Hematopoietic multipotent progenitor cell treated with erythropoietin and hydrocortisone succinate and interleukin-3 and kit ligand, for 15 days (in vitro differentiated cells): ENCODE measurements around the gene TTC16.
A peak's percentile ranks its signal among the peaks of the same experiment; 100 is the strongest.

Experiments
- DNase-seq: peaks from one replicate; pipeline ENCODE4 v3.0.0-alpha.2; 2015; ENCODE audit warnings: low spot score

TTC16 gene

DNA sequence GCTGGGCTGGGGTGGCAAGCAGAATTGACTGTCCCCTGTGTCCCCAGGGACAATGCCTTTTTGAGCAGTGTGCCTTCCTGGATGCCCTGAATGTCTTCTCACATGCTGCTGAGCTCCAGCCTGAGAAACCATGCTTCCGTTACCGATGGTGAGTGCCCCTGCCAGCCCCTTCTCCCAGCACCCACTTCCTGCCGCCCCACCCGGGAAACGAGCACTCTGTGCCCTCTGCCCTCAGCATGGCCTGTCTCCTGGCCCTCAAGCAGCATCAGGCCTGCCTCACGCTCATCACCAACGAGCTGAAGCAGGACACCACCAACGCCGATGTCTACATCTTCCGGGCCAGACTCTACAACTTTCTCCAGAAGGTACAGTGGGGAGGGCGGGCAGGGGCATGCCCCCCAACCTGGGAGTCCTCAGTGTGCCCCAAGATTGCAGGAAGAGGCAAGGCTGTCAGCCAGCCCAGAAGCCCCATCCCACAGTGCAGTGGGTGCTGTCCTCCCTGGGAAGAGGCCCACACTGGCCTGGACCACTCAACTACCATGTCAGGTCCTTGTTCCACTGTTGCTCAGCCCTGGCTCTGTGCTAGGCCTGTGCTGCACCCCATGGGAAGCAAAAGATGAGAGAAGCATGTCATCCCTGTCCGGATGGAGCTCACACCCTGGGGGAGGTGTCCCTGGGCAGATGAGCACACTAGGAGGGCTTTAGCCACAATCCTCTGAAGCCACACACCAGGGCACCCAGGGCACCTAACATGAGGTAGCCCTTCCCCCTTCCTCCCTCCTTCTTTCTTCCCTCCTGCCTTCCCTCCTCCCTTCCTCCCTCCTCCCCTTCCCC is 4.4 kb downstream of the TTC16 start:
- no peak for DNase-seq

DNA sequence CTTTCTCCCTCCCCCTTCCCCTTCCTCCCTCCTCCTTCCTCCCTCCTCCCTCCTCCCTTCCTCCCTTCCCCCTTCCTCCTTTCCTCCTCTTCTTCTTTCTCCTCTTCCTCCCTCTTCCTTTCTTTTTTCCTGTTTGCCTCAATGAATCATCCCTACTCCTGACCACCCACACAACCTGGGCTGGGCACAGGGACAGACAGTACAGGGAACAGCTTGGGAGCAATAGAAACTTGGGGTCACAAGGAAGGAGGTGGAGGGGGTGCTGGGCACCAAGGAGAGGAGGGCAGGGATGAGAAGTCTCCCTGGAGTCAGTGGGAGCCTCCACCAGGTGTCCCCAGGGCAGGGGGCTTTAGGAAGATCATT is 5.0 kb downstream of the TTC16 start:
- no peak for DNase-seq

DNA sequence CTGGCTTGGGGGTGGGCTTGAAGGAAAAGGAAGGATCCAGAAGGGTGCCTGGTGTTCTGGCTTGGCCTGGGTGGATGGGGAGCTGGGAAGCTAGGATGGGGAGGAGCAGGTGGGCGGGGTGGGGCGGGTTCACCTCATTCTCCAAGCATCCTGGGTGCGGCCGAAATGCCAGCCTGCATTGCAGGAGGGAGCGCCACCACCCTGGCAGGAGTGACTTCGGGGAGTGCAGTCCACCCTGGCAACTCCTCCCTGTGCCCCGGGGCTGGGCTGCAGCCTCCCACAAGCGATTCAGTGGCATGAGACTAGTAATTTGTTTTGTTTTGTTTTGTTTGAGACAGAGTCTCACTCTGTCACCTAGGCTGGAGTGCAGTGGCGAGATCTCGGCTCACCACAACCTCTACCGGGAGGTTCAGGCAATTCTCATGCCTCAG is 5.5 kb downstream of the TTC16 start:
- DNase-seq: no peak

DNA sequence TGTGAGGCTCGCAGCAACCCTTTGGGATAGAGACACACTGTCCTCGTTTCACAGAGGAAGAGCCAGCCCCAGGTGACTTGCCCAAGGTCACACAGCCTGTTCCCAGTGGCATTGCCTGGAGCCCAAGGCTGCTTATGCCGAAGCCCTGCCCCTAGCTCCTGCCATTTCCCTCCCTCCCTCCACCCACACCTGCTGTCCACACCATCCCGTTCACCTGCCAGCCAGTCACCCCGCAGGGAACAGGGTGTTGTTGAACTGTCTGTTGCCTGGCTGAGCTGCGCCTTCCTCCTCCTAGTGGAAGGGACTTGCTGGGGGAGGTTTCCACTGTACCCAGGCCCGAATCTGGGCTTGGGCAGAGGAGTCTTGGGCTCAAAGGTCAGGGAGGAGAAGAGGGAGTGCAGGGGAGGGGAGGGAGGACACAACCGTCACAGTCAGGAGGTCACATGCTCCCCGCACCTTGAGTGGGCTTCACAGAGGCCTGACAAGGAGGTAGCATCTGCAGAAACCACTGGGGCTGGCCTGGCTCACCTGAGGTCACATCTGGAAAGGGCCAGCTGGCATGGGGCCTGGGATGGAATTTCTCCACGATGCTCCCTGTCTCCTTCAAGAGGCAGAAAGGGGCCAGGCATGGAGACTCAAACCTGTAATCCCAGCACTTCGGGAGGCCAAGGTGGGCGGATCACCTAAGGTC is 6.3 kb downstream of the TTC16 start:
- DNase-seq: no peak

DNA sequence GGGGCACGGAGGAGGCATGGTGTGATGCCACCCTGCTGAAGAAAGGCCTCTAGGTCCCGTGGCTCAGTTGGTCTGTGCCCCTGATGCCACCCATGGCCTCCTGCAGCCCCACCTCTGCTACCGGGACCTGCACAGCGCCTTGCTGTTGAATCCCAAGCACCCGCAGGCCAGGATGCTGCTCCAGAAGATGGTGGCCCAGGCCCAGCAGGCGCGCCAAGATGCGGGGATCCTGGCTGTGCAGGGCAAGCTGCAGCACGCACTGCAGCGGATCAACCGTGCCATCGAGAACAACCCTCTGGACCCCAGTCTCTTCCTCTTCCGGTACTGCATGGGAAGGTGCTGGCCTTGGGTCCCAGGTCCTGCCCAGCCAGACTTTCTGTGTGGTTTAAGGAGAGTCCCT is 7.1 kb downstream of the TTC16 start:
- DNase-seq: no peak

DNA sequence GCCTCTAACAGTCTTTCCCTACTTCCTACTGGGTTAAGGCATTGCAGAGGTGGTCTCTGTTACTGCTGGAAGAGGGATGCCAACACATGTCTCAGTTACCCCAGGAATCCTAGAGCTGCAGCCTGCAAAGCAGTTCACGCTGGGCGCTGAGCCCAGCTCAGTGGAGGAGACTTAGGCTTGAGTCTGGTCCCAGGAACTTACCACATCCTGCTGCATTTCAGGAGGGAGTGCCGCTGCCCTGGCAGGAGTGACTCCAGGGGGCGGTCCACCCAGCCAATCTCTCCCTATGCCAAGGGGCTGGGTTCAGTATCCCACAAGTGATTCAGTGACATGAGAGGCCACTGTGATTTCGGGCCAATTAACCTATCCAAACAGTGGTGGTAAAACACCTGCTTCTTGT is 7.6 kb downstream of the TTC16 start:
- no peak for DNase-seq

DNA sequence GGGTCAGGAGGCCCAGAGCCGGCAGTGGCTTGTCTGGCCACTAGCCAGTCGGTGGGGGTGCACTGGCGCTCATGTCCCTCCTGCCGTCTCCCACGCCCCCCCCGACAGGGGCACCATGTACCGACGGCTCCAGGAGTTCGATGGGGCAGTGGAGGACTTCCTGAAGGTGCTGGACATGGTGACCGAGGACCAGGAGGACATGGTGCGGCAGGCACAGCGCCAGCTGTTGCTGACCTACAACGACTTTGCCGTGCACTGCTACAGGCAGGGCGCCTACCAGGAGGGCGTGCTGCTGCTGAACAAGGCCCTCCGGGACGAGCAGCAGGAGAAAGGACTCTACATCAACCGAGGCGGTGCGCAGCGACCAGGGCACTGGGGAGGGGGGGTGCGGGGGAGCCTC is 8.1 kb downstream of the TTC16 start:
- DNase-seq: no peak

DNA sequence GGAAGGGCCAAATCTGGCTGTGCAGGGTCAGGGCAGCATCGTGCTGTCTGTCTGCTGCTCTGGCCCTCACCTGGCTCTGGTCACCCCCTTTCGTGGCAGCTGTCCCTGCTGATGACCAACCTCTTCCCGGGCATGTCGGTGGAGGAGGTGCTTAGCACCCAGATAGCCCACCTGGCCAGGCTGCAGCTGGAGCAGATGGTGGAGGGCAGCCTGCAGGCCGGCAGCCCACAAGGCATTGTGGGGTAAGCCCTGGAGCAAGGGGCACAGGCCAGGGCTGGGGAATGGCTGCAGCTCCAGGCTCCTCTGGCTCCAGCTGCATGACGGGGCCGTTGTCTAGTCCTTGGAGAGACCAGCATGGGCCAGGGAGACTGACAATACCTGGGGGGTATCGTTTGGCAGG is 11.0 kb downstream of the TTC16 start:
- DNase-seq: no peak

DNA sequence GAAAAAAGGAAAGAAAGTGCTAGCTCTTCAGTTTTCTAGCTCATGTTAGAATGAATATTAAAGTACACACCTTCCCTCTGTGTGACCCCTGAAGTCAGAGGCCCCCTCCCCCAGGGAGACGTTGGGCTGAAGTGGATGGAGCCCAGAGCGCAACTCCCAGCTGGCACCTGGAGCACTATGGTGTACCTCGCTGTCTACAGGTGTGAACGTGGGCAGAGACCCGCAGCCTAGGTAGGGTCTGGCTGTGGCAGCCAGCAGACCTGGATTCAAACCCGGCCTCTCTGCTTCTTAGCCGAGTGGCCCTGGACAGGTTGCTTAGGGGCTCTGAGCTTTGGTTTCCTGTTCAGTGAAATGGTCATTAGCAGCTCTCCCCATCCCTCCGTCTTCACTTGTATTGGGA is 12.9 kb downstream of the TTC16 start:
- no peak for DNase-seq

DNA sequence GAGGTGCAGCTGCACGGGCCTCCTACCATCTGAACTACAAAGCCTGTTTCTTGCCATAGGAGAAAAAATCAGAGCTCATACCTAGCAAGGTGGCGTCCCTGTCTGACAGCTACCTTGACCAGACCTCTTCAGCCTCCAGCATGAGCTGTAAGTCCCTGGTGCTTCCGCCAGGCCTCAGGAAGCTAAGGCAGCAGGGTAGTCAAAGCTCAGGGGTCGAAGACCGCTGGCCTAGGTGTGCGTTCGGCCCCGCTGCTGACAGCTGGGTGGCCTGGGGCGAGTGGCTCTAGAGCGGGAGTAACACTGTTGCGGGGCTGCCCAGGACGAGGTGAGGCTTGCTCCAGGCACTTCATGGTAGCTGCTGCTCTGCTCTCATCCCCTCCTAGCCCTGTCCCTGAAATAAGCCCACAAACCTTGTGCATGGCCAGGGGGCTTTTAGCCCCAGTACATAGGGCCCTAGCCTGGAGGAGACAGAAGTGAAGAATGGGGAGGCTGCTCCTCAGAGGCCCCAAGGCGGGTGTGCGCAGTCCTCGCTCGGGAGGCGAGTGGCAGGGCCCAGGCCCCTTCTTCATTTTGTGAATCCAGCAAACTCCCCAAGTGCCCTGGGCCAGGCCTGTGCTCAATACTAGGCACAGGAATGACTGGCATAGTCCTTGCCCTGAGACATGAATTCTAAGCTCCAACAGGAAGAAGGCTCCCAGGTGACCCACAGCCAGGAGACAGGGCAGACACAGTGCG is 13.8 kb downstream of the TTC16 start:
- DNase-seq: no peak

DNA sequence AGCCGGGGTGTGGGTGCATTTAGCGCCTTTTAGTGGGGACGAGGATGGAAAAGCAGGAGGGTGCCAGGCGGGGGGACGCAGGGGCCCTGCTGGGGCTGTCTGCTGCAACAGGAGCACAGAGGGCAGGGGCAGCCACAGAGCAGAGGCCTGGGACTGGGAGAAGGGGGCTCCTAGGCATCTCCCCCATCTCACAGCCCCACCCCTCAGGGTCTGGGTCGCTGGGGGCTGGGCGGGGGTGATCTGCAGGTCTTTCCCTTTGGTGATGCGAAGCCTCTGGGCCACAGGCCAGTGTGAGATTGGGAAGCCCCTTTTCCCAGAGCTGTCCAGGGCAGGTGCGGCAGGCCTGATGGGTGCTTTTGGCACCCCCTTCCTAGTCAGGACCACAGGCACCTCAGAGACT is 14.4 kb downstream of the TTC16 start:
- DNase-seq: no peak

DNA sequence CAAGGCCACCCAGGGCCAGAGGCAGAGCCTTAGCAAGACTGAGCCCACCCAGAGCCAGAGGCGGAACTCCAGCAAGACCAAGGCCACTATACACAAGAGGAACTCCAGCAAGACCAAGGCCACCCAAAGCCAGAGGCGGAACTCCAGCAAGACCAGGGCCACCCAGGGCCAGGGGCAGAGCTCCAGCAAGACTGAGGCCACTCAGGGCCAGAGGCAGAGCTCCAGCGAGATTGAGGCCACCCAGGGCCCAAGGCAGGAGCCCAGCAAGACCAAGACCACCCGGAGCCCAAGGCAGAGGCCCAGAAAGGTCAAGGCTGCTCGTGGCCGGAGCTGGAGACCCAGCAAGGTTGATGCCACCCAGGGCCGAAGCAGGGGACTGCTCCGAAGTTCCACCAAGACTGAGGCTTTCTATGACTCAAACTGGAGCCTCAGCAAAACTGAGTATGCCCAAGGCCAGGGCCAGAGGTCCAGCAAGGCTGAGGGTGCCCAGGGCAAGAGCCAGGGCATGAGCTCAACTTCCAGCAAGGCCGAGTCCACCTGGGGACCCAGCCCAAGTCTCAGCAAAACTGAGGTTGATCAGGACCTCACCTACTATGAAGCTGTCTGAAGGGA is 15.0 kb downstream of the TTC16 start:
- no peak for DNase-seq

DNA sequence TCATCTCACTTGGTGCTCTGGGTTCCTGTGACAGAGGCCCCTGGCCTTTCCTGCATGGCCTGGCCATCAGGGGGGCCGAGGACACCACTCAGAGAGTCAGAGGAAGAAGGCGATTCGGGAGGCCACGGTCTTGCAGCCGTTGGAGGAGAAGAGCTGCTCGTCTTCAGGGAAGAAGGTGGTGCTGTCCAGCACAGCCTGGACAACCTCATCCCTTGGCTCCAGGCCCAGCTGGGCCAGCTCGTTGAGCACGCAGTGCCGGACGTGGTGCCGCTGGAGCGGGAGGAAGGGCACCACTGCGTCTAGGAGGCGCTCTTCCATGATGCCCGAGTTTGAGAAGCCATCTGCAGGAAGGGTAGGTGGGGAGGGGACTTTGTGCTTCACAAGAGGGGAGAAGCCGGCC is 16.1 kb downstream of the TTC16 start:
- no peak for DNase-seq

DNA sequence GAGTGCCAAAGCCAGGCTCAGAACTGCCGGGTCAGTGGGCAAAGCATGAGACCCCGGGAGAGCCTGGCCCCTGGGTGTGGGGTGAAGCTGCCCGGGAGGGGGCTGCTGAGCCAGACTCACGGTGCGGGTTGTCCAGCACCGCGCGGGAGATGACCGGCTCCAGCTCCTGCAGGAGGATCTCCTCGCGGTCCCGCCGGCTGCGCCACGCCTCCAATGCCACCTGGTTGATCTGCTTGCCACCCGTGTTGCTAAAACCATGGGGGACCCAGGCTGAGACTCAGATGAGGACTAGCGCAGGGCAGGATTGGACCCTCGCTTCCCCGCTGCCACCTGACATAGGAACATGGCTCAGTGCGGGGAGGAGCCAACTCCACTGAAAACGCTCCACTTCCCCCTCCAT is 16.6 kb downstream of the TTC16 start:
- DNase-seq: no peak

DNA sequence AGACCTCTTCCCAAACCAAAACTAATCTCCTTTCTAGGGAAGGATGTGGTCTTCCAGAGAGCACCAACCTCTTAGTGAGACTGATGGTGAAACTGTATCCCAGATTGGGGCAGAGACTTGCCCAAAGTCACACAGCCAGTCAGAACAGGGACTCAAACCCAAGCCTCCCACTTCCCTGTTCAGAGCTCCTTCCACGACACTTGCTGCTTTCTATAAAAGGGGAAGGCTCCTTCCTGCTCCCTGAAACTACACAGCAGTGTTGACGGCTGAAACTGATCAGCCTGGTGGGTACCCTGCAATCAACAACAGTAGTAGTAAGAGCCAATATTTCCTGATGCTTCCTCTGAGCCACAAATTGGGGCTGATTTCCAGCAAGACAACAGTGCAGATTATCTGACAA is 17.7 kb downstream of the TTC16 start:
- no peak for DNase-seq

DNA sequence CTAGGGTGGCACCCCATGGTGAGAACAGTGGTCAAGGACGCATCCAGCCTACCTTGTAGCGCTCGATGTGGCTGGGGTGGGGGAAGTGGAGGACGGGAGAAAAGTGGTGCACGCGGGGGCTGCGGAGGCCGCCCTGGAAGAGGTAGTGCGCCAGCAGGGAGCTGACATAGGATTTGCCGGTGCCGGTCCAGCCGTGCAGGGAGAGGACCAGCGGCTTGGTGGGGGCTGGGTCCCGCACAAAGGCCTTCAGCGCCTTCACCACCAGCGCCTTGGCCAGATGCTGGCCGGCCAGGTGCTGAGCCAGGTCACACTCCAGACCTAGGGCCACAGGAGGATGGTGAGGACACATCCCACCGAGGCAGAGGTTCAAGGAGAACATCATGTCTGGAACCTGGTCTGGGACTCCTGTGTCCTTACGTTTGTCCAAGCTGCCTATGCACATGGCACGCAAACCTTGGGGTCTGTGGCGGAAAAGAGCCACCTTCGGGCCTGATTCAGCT is 18.4 kb downstream of the TTC16 start:
- no peak for DNase-seq

DNA sequence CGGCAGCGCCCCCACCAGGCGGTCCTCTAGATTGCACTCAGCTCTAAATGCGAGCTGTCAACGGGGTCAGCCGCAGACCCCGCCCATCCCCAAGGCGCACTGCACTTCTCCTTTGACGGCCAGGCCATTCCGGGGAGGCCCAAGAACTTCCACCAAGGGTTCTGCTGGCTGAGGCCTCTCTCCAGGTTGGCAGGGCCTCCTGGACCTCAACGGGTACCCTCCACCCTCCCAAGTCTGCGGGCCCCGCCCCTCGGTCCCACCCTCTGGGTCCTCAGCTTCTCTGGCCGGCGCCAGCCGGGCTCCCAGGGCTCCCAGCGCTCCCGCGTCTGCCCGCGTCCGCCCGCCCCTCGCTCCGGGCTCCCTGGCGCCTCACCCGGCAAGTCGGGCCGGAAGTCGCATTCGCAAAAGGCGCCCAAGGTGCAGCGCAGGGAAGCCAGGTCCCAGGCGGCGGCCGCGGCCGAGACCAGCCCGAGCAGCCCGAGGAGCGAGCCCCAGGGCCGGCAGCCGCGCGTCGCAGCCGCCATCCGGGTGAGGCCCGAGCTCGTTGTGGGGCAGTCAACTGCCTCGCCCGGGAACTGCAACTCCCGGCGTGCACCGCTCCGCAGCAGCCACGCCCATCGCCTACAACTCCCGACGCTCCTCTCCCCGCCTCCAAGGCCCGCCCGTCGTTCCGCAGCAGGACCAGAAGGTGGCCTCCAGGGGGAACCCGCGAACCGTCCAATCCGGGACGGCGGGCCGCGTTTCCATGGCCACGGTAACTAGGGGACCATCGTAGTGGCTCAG is 19.1 kb downstream of the TTC16 start, which contains the start of gene TOR2A:
TSS of gene TOR2A (minus strand) at position 548 of the 783 bp plus-strand sequence. CDS start at position 524, 24 bp downstream.
- DNase-seq: peak; percentile 98

DNA sequence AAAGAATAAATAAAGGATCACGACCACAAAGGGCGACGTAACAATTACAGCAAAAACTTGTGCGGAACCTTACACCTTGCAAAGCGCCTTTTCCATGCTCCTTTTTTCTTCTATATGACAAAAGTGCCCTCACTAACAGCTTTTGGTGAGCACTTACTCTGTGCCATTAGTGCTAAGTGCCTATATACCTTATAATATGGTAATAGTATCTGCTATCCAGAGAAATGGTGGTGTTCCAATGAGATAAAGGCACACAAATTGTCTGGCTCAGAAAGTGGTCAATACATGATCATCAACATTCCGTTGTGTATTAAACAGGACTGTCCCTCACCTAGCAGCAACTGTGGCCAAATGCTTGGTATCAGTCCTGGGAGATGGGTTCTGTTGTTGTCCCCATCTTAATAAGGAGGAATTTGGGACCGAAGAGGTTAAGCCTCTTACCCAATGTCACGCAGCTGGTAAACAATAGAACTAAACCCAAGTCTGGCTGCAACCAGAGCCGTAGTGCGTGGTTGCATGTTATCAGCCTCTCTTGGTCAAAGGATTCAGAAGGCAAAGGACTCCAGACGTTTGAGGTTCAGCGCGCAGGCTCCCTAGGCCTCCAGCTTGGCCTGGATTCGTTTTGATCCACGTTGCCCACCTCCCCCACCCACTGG is 19.8 kb downstream of the TTC16 start:
- DNase-seq: no peak

DNA sequence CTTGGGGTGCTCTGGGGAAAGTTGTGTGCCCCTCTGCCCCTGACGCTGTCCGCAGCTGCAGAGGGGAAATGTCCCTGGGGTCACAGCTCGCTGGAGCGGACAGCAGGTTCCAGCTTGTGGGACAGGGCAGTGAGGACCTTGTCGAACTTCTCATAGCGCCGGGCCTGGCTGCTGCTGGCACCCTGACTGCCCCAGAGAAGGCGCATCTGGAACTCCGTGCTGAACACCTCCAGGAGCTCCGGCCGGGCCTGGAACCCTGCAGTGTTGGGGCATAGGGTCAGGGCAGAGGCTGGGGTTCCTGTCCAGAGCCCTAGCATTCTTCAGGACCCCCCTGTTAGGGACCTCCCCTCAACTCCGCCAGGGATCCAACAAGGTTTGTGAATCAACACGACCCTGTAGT is 22.8 kb downstream of the TTC16 start:
- DNase-seq: no peak

DNA sequence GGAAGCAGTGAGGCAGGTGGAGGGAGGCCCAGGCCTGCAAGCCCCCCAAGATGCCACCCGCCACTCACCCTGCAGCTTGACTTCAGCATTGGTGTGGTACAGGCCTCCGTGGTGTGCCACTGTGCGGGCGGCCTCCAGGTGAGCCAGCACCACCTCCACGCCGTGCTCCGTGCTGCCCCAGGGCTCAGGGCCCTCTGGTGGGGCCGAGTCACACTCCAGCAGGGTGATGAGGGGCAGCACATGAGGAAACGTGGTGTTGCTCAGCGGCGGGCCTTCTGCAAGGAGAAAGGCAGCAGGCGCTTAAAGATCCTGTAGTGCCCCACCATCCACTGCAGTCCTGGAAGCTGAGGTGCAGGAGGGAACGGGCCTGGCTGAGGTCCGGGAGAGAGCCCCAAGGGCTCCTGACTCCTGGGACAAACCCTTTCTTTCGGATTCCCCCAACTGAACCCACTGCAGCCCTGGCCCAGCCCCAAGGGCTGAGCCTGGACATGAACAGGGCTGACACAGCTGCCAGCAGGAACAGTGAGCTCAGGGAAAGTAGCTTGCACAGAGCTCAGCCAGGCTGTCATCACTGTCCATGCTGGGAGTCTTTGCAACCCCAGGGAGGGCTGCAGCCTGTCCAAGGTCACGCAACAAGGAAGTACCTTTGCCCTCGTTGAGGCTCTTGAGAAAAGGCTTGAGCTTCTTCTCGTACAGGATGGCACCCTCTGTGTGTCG is 23.9 kb downstream of the TTC16 start:
- DNase-seq: no peak
